HG03439 (cell line): ENCODE results near the gene GCC2.
"Not testable (repeated sequence)": the region's sequence is repeated elsewhere in the genome, so short reads cannot be mapped to it uniquely, and the experiment has no call there.

Experiments used
- ATAC-seq: cut with Tn5 transposase; IDR thresholded peaks from one replicate; pipeline ENCODE4 v1.9.1; 2021; ENCODE audit warnings: mild to moderate bottlenecking, moderate library complexity; ENCODE audit not compliant: unreplicated experiment

Gene GCC2

DNA sequence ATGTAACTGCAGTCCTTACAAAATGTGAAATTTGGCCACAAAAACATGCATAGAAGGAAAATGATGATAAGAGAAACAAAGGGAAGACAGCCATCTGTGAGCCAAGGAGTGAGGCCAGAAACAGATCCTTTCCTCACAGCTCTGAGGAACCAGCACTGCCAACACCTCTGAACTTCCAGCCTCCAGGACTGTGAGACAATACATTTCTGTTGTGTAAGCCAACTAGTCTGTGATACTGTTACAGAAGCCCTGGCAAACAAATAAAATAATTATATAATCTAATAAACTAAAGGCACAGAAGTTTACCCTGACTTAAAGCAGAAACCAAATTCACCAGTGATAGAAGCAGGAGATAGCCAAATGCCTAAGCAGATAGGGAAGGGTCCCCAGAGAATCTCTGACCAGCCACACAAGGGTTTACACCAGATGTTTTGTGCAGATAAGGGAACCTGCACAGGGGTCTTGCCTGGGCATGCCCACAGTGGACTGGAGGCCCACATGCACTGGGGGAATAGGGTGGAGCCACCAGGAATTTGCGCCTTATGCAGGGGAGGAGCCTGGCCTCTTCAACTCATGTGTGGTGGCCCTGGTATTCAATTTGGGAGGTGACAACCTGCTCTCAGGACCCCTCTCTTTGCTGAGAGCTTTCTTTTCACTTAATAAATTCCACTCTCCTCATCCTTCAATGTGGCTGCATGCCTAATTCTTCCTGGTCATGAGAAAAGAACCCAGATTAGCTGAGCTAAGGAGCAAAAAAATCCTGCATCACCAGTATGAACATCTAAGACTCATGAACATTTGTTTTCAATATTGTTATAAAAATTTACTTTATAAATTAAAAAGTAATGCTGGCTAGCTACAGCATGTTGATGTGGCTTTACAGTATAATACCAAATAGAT, 3.8 kb upstream of the GCC2 start:
- no peak for ATAC-seq

DNA sequence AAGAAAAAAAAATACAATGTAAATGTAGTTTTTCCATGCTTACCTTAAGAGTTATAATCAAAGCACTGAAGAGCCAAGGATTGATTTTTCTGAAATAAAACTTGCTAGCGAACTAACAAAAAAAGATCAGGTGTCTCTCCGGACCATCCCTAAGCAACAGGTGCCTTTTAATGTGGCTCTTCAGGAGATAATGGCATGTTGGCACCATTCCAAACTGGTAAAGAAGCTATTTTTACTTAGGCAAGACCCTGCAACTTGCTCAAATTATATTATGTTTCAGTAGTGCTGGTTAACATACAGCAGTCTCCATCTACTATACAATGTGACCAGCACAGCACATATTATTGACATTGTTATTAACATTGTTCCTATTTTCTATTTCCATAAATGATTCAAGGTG, 2.3 kb upstream of the GCC2 start:
- ATAC-seq = no peak

DNA sequence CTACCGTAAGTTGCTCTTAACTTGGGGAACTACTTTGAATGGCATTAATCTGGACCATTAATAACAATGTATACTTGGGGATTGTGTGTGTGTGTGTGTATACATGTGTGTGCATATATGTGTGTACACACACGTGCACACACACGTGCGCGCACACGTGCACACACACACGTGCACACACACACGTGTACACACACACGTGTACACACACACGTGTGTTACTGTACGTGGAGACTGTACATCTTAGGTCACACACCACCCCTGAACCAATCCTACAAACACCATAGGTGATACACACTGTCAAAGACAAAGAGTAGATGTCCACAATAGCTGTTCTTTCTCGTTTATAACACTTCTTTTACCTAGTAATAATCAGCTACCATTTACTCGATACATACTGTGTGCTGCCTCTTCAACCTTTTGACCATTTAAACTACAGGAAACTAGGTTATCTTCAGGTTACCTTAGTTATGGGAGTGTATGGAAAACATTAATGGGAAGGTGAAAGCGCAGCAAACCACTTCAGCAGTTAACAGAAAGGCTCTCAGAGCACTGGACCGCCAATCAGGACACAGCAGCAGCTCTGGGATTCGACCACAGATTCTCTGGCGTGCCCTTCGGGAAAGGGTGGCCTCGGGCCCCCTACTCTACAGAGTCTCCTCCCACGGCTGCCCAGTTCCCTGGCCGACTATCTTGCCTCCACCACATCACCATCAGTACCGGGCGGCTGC, 894 bp upstream of the GCC2 start:
- ATAC-seq = no peak

DNA sequence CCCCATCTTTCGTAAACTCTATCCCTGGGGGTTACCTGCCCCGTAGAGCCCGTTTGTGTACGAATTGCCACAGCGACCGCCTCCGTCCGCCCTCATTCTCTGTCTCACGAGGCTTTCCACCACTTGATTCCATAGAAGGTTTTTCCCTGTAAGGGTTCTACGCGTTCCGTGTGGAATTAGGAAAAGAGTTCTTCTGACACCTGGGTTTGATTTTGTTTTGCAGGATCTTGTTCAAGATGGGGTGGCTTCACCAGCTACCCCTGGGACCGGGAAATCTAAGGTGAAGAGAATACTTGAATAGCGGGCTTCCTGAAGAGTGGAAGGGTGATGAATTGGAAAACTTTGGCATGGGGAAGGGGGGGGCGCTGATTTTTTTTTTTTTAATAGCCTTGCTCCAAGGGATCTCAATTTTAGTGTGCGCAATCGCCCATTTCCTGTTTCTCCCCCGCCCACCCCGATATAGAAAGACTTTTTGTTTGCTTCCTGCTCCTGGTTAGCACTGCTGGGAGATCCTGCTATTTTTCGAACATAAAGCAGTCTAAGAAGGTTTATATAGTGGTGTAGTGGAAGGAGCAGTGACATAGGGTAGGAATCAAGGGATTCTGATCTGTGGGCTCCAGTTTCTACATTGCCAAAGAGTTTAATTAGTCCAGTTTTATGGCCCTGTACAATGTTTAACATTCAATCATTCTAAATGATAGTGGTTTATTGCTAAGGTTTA, 564 bp downstream of the GCC2 start:
- ATAC-seq = peak; percentile 42

DNA sequence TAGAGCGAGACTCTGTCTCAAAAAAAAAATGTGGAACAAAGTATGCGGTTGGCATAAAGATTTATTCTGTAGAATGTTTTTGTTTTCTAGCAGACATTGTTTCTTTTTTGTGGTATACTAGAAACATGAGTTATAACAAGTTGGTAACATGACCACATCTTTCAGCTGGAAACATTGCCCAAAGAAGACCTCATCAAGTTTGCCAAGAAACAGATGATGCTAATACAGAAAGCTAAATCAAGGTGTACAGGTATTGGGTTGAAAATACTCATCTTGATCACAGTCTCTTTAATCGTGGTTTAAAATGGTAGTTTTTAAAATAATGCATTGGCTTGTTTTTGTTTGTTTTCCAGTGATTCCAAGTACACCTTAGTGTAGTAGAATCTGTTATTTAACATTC, 1.9 kb downstream of the GCC2 start:
- ATAC-seq = no peak

DNA sequence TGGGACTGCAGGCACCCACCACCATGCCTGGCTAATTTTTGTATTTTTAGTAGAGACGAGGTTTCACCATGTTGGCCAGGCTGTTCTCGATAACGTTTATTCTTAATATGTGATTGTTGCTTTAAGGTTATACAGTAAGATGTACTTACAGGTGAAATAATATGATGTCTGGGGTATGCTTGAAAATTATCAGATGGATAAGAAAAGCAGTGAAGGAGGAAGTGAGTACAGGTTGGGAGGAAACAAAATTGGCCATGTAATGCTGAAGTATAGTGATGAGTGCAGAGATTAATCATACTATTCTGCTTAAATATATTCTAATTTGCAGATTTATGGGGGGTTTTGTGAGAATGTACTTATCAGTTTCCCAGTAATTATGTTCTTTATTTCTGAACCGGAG, 3.0 kb downstream of the GCC2 start:
- no peak for ATAC-seq

DNA sequence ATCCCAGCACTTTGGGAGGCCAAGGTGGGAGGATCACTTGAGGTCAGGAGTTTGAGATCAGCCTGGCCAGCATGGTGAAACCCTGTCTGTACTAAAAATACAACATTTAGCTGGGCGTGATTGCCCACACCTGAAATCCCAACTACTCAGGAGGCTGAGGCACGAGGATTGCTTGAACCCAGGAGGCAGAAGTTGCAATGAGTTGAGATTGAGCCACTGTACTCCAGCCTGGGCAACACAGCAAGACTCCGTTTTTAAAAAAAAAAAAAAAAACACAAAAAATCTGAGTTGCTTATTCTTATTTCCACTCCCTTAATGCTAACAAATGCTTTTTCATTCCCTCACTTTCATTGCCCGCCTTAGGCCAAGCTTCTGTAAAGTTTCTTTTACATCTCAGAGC, 4.5 kb downstream of the GCC2 start:
- not testable (repeated sequence) for ATAC-seq

DNA sequence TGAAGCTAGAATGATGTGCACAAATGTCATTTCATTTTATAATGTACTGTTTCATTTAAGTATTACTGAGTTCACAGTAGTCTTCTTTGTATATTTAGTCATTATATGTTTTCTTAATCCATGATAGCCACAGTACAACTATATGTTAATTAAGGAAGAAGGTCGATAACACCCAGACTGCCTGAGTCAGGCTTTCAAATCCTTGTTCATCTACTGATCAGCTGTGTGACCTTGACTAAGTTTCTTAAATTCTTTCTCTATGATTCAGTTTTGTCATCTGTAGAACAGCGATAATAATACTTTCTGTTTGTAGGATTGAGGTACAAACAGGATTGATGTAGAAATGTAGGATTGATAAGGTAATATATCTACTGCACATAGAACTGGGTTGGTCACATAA, 5.4 kb downstream of the GCC2 start:
- no peak for ATAC-seq

DNA sequence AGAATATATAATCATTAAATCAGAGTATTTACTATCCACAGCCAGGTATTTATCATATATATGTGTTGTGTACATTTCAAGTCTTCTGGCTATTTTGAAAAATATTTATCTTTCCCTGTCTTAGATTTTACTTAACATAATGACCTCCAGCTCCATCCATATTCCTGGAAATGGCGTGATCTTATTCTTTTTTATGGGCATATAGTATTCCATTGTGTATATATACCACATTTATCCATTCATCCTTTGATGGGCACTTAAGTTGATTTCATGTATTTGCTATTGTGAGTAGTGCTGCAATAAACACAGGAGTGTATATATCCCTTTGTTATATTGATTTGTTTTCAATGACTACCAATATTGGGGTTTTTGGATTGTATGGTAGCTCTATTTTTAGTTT, 6.6 kb downstream of the GCC2 start:
- no peak for ATAC-seq

DNA sequence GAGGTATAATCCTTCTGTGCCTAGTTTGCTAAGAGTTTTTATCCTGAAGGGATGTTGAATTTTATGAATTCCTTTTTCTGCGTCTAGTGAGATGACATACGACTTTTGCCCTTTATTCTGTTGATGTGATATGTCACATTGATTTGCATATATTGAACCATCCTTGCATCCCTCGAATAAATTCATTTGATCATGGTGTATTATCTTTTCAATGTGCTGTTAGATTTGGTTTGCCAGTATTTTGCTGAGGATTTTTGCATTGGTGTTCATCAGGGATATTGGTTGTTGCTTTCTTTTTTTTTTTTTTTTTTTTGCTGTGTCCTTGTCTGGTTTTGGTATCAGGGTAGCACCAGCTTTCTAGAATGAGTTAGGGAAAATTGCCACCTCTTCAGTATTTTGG, 9.1 kb downstream of the GCC2 start:
- no peak for ATAC-seq

DNA sequence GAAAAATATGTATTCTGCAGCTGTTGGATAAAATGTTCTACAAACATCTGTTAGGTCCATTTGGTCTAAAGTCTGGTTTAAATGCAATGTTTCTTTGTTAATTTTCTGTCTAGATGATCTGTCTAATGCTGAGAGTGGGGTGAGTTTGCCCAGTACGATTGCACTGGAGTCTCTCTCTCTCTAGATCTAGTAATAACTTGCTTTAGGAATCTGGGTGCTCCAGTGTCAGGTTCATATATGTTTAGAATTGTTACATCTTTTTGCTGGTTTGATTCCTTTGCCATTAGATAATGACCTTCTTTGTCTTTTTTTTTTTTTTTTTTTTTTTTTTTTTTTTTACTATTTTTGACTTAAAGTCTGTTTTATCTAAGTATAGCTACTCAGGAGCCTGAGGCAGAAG, 10.4 kb downstream of the GCC2 start:
- no peak for ATAC-seq

DNA sequence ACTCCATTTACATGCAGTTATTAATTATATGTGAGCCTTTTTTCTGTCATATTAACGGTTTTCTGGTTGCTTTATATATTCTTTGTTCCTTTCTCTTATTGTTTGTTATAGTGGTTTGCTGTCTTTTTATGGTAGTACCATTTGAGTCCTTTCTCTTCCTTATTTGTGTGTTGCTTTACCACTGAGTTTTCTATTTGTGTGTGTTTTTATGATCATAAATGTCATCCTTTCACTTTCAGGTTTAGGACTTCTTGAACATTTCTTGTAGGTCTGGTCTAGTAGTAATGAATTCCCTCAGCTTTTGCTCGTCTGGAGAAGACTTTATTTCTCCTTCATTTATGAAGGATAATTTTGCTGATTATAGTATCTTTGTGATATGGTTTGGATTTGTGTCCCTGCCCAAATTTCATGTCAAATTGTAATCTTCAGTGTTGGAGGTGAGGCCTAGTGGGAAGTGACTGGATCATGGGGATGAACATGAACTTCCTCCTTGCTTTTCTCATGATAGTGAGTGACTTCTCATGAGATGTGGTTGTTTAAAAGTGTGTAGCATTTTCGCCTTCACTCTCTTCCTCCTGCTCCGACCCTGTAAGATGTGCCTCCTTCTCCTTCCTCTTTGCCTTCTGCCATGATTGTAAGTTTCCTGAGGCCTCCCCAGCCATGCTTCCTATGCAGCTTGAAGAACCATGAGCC, 11.5 kb downstream of the GCC2 start:
- peak; percentile 50 for ATAC-seq

DNA sequence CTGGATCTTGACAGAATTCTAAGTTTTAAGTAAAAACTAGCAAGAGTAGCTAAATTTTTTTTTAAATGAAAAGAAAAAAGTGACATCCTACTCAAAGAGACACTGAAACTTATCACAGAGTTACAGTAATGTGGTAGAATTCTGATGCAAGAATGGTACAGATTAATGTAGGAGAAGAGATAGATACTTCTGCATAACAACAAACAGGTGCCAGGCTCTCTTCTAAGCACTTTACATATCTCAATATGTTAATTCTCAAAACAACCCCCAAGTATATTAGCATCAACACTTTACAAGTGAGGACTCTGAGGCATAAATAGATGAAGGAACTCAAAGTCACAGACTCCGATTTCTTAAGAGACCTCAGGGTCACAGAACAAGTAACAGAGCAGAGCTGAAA, 28.1 kb downstream of the GCC2 start:
- ATAC-seq = no peak

DNA sequence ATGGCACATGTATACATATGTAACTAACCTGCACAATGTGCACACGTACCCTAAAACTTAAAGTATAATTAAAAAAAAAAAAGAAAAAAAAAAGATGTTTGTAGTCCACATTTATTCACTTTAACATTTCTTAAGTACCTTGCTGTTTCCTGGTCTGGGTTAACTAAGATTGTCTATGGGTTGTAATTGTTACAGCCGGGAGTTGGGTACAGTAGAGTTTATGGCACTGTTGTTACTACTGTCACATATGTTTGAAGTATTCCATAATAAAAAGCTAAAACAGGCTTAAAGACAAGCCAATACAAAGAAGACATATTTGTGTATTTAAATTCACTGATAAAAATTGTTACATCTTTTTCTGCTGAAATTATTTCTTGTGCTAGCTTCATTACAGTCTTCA, 36.2 kb downstream of the GCC2 start:
- ATAC-seq = no peak

DNA sequence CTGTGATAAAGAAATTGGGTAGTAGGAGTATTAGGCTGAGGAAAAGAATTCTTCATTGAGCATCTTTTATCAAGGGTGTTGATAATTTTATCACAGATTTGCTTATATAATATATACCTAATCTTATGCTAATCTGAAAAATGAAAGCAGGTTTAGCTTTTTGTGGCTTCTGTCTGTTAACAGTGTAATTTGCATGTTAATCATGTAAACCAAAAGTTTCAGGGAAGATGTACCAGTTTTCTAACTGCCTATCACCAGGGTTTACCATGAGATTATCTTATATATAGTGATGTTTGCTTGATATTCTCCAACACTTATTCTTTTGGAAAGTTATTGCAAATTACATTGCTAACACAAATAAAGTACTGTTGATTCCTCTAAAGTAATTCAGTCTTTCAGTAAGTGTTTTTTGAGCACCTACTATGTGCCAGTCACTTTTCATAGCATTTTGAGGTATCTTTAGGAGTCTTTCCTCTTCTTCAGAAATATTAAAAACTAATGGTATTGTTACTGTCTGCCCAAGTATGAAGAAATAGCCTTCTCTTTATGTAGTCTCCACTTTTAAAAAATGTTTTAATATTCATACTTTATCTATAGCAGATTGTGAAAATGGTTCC, 41.6 kb downstream of the GCC2 start:
- ATAC-seq = no peak

DNA sequence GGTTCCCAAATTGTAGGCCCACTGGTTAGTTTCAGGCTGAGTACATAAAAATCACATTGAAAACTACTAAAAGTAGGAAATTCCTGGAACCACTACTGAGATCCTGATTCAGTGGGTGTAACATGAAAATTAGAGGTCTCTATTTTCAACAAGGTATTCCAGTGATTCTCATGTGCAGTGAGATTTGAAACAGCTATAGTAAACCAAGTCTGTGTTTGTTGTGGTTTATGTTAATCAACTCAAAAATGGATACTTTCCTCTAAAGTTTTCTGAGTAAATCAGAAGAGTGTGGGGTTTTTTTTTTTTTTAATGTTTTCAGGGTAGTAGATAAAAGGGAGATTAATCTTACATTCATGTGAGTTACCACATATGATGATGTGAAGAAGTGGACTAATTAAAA, 42.8 kb downstream of the GCC2 start:
- no peak for ATAC-seq

DNA sequence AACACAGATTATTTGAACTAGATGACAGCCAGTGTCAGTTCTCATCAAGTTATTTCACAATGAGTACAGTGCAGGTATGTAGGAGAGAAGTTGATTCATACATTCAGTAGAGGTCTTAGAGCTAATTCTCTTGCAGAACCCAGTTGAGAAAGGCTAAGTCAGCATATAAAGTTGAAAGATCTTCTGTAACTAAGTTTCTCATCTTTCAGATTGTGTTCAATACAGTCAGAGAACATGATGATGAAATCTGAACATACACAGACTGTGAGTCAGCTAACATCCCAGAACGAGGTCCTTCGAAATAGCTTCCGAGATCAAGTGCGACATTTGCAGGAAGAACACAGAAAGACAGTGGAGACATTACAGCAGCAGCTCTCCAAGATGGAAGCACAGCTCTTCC, 43.4 kb downstream of the GCC2 start:
- no peak for ATAC-seq

DNA sequence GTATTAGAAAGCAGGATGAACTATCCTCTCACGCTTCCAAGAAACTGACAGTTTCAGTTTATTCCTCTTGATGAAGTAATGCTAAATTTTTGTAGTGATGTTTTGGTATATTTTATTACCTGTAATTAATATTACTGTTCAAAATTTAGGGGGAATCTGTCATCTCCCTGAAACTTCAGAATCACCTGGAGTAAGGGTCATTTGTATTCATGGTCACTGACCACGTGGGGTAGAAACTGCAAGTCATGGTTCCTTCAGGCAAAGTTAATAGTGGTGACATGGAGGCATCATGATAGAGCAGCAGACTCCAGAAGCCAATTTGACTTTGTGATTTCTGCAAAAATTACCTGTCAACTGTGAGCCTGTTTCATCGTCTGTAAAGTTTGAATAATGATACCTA, 47.2 kb downstream of the GCC2 start:
- not testable (repeated sequence) for ATAC-seq

DNA sequence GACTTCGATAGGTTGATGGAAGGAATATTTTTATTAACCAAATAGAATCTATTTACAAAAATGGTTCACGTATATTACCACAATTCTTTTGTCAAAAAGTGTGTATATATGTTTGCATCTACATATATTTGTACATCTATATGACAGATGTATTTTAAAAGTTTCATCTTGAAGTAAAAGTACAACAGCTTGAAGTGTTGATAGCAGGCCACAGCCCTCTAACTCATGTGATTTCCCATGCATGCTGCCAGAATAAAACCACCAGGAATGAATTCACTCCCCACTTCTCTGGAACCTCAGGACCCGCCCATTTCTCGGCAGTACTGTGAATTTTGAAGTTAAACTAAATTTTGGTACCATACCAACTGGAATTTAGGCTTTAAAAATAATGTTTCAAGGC, 58.6 kb downstream of the GCC2 start:
- not testable (repeated sequence) for ATAC-seq

DNA sequence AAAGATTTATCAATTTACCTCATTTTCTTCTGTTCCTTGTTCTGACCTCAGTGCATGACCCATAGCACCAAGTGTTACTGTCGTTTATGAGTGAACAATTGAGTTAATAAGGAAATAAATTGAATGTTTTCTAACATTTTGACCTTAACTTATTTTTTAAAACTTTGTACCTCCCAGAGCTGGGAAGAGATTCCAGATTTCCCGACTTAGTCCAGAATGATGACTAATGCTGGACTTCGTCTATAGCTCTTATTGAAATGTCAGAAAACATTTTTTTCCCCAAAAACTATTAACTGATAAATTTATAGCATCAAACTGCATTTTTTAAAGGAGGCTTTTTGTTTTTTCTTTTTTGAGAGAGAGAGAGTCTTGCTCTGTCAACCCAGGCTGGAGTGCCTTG, 63.4 kb downstream of the GCC2 start:
- ATAC-seq = not testable (repeated sequence)

DNA sequence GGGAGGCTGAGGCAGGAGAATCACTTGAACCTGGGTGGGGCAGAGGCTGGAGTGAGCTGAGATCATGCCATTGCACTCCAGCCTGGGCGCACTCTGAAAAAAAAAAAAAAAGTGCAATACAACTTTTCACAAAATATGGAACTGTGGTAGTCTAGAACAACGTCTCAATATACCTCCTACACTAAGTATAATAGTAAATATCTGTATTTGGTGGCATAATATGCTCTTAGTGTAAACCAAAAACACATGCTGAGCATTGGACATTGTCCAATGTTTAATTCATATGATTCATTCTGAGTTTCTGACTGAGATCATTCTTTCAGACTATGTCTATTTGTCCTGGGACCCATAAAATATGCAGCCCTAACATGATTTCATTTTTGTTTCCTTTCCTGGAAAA, 65.5 kb downstream of the GCC2 start:
- not testable (repeated sequence) for ATAC-seq
